ENCODE measurements around the gene CFAP299.
"Not testable (repeated sequence)": the region's sequence is repeated elsewhere in the genome, so short reads cannot be mapped to it uniquely, and the experiment has no call there.

The CFAP299 gene

DNA sequence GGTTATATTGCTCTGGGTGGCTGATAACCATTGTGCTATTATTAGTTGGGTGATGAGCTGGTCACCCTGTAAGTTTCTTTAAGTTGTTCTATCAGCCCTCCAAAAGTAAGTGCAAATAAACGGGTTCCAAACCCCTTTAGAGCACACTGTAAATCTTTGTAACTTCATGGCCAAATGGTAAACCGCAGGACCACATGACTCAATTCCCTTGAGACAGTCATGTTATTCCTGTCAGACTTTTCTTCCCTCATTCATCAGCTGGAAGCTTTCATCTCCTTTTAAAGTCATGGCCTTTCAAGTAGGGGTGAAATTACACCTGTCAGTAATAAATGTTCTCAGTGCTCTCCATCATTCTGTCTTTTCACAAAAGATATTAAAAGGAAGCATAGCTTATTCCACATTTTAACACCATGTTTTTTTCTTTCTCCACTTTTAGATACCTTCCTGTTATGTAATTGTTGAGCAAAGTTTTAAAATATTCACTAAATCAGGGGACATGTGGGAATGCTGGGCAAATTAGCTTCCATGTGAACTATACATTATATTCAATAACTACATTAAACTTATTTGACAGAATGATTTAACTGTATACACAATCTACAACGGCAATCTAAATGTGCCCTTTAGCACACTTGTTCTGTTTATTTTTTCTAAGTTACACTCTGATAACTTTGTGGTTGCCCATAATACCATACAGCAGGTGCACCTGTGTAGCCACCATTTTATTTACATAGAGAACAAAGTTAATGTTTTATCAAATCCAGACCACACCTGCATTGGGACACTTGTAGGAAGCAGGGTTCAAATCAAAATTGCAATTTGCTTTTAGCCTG, 275.5 kb downstream of the CFAP299 start:
- DNase-seq (ENCODE audit: low read depth): no peak

DNA sequence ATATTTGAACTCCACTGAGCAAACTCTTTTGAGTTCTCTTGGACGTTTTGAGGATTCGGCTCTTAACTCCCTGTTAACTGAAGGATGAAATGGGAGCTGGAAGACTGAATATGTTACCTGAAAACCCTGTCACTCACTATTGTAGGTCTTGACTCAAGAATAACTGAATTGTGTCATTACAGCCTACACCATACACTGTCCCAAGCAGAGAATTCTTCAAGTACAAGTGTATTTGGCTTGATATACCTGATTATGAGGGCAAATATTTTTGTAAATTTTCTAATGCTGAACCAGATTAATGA, 276.1 kb downstream of the CFAP299 start:
- DNase-seq (ENCODE audit: low read depth): no peak

DNA sequence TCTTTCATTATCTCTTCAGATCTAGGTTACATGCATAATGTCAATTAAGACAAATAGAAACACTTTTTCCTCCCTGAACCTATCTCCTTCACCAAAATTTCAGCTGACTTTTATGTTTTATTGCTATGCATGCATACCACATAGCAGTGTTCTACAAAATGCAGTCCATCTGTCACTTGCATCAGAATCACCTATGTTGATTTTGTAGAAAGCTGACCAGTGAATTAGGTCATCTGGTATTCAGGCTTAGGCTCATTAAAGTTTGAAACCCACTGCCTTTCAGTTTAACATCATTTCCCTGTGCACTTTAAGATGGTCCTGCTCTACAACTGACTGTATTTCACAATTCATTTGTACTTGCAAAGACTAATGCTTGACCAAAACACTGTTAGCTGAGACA, 277.9 kb downstream of the CFAP299 start:
- no peak for DNase-seq (ENCODE audit: low read depth)

- DNase-seq (ENCODE audit: low read depth): no peak
Observed at GRCh38 chr4:80614319-80614718, 278.8 kb downstream of the CFAP299 start.

DNA sequence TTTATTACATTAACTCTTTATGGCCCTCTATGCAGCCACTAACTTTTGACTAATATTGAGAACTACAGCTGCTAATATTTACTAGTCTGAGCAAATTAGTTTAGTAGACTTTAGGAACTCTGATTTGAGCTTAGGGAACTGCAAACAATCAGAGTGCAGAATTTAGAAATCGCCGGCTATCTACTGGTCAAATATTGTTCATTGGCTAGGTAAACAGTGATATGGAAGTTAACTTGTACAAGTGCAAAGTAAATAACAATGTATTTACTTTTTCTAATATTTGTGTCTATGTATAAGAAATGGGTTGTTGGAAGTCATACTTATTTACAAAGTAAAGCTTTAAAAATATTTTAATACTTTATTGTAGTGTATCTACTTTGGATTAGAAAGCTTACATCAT, 279.6 kb downstream of the CFAP299 start:
- no peak for DNase-seq (ENCODE audit: low read depth)

- no peak for DNase-seq (ENCODE audit: low read depth)
Observed at GRCh38 chr4:80619070-80619674, 283.6 kb downstream of the CFAP299 start.

DNA sequence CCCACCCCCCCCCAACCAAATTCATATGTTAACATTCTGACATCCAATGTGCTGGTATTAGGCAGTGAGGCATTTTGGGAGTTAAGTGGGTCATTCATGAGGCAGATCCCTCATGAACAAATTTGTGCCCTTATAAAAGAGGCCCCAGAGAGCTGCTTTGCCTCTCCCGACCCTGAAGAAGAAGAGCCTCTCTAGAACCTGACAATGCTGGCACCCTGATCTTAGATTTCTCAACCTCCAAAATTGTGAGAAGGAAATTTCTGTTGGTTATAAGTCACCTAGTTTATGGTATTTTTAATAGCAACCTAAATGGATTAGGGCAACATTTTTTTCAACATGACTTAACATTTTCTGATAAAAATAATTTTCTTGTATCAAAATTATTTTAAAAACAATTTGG, 296.3 kb downstream of the CFAP299 start:
- DNase-seq (ENCODE audit: low read depth): no peak

- DNase-seq (ENCODE audit: low read depth): no peak
Observed at GRCh38 chr4:80637190-80637589, 301.7 kb downstream of the CFAP299 start.

- DNase-seq (ENCODE audit: low read depth): no peak
Observed at GRCh38 chr4:80646061-80646460, 310.5 kb downstream of the CFAP299 start.

GRCh38 chr4:80655662-80656061, 320.1 kb downstream of the CFAP299 start:
- no peak for DNase-seq (ENCODE audit: low read depth)

- not testable (repeated sequence) for DNase-seq (ENCODE audit: low read depth)
Observed at GRCh38 chr4:80670118-80670517, 334.6 kb downstream of the CFAP299 start.

GRCh38 chr4:80678413-80678812, 342.9 kb downstream of the CFAP299 start:
- DNase-seq (ENCODE audit: low read depth): no peak

DNA sequence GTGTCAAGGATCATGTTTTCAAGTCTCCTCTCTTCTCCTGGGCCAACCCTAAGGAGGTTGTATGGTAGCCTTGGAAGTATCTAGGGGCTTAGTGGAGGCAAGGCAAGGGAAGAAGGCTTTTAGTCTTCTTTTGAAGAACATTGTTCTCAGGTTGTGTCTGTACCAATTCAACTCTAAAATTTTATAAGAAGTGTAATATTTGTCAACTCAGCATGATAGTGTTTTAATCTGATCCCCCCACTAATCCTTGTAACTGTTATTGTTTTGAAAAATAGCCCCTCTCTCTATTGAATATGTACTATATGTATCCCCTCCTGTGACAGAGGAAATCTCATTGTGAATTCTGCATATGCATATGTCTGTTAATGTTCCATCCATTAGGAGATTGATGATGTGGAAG, 345.4 kb downstream of the CFAP299 start:
- DNase-seq (ENCODE audit: low read depth): no peak

- no peak for DNase-seq (ENCODE audit: low read depth)
Observed at GRCh38 chr4:80685214-80685613, 349.7 kb downstream of the CFAP299 start.

DNA sequence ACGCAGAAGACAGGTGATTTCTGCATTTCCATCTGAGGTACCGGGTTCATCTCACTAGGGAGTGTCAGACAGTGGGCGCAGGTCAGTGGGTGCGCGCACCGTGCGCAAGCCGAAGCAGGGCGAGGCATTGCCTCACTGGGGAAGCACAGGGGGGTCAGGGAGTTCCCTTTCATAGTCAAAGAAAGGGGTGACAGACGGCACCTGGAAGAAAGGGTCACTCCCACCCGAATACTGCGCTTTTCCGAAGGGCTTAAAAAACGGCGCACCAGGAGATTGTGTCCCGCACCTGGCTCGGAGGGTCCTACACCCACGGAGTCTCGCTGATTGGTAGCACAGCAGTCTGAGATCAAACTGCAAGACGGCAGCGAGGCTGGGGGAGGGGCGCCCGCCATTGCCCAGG, 352.2 kb downstream of the CFAP299 start:
- not testable (repeated sequence) for DNase-seq (ENCODE audit: low read depth)

GRCh38 chr4:80694171-80694570, 358.6 kb downstream of the CFAP299 start:
- DNase-seq (ENCODE audit: low read depth): no peak

DNA sequence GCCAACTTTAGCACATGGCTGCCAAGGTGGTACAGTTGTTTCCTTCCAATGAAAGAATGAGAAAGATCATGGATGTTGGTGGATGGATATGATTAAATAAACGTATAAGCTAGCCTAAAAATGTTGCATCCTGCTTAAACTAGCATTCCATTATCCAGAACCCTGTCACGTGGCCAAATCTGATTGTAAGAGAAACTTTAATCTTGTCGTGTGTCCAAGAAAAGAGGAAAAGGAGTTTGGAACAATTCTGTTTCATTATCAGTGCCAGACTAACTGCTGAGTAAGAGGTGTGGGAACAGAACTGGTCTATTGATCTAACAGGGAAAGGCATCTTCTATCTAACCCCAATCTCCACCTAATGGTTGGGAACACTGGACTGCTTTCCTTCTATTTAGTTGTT, 369.8 kb downstream of the CFAP299 start:
- no peak for DNase-seq (ENCODE audit: low read depth)

GRCh38 chr4:80709082-80709869, 373.7 kb downstream of the CFAP299 start:
- no peak for DNase-seq (ENCODE audit: low read depth)

DNA sequence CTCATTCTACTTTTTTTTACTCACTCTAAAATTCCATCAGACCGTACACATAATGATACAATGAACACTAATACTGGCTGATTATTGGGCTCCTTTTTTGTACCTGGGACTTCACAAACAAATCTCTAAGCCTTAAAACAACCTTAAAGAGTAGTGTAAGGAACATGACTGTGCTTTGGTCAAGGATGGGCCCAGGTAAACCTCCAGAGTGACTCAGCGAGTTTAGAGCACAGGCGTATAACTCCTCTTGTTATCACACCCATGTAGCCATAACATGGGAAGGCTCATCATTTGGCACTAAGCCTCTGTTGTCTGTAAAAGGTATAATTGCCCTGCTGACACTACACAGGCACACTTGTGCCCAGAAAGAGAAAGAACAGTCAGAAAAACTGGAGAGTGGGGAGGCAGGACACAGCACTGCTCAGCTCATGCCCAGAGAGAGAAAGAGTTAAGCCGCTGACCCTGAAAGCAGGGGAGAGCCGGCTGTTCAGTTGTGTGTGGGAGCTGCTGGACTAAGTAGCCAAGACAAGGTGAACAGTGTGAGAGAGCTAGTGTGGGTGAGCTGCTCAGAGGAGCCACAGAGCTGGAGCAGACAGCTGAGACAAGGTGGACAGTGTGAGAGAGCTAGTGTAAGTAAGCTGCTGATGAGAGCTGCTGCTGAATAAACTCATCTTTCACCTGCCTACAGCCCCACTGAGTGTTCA, 375.4 kb downstream of the CFAP299 start:
- DNase-seq (ENCODE audit: low read depth): no peak

DNA sequence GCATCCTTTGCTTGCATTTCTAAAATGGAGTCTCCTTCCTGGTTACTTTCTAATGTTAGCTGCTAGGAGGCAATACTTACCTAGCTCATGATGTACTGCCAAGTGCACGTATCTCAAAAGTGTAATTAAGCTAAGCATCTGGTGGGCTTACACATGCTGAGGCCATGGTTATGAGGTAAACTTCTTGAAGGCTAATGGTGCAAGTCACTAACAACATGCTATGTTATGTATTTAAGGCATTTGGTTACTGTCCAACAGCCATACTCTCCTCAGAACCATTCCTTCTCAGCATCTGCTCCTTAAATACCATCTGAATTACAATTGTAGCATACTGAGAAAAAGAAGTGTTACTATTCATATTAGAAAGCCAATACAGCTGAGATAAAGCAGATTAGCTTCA, 376.4 kb downstream of the CFAP299 start:
- DNase-seq (ENCODE audit: low read depth): no peak

DNA sequence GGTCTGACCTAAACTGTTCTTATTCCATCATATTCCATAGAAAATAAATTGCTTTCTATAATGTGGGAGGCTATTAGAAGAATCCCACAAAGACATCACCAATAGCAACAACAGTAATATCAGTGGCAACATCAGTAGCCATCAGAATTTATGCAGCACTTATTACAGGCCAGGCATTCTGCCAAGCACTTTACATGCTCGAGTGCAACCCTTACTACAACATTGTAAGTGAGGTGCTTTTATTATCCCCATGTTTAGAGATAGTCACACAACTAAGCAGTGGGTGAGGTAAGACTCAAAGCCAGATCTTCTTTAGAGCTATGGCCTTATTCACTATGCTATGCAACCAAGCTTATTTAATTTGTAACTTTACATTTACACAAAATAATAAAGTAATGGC, 377.9 kb downstream of the CFAP299 start:
- no peak for DNase-seq (ENCODE audit: low read depth)

DNA sequence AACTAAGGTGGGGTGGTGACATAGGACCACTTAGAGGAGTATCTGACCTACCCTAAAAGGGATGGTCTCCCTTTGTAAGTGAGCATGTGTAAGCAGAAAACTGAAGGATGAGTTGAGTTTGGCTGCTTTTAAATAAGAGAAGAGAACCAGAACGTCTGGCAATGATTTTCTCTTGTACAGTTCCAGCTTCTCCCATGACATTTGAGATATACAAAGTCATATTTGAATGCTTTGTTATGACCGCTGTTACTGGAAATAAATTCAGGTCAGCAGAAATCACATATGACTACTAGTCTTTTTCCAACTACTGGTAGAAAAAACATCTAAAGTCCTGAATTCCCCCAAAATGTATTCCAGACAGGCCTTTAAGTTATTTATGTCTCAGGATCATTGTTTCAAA, 381.7 kb downstream of the CFAP299 start:
- no peak for DNase-seq (ENCODE audit: low read depth)

- no peak for DNase-seq (ENCODE audit: low read depth)
Observed at GRCh38 chr4:80726471-80726870, 390.9 kb downstream of the CFAP299 start.
